MCF 10A (cell line): ENCODE results near the gene EVL. TPM values are rescaled to one million over a fixed set of nuclear protein-coding genes. Genes with fewer than 3 reads are reported as not detected.

Source experiments
- BruUV-seq: library from RNA; stranded (reverse); fragments of 400-500 nt; replicated peaks from 2 replicates; lab custom pipeline; 2021; lab: Mats Ljungman, UMichigan
- CTCF ChIA-PET: fragments of 300-600 bp; sonication (Branson Sonifier 250); formaldehyde crosslinking; extraction: SDS; loops from one replicate; lab custom pipeline; 2021; ENCODE audit warnings: antibody characterized with exemption, inconsistent platforms; lab: Yijun Ruan, JAX
- POLR2A ChIA-PET: fragments of 300-600, 350-650 bp; sonication (Branson Sonifier 250); formaldehyde crosslinking; extraction: SDS; loops from one replicate; lab custom pipeline; 2020; ENCODE audit warnings: antibody characterized with exemption, inconsistent platforms; lab: Yijun Ruan, JAX
- DNase-seq: peaks from one replicate; pipeline ENCODE4 v3.0.0-alpha.2; 2018; ENCODE audit not compliant: unreplicated experiment
- H3K27ac Mint-ChIP-seq: one replicate; pipeline ENCODE4 v1.8.0; 2022; ENCODE audit warnings: mild to moderate bottlenecking, low read depth, mixed read lengths; ENCODE audit not compliant: unreplicated experiment
- H3K27me3 Mint-ChIP-seq: one replicate; pipeline ENCODE4 v1.8.0; 2022; ENCODE audit warnings: mixed read lengths; ENCODE audit not compliant: insufficient read depth, unreplicated experiment
- H3K36me3 Mint-ChIP-seq: one replicate; pipeline ENCODE4 v1.8.0; 2022; ENCODE audit warnings: mild to moderate bottlenecking, moderate library complexity, mixed read lengths; ENCODE audit not compliant: insufficient read depth, unreplicated experiment
- H3K4me1 Mint-ChIP-seq: one replicate; pipeline ENCODE4 v1.8.0; 2022; ENCODE audit warnings: mixed read lengths; ENCODE audit not compliant: insufficient read depth, unreplicated experiment
- H3K4me3 Mint-ChIP-seq: one replicate; pipeline ENCODE4 v1.8.0; 2022; ENCODE audit warnings: mild to moderate bottlenecking, moderate library complexity, mixed read lengths; ENCODE audit not compliant: unreplicated experiment
- H3K9me3 Mint-ChIP-seq: one replicate; pipeline ENCODE4 v1.8.0; 2022; ENCODE audit warnings: mixed read lengths; ENCODE audit not compliant: unreplicated experiment
- CTCF ChIP-seq: fragments of 200-600 bp; IDR thresholded peaks from one replicate; pipeline ENCODE4 v1.8.0; 2022; ENCODE audit warnings: antibody characterized with exemption, mild to moderate bottlenecking; ENCODE audit not compliant: unreplicated experiment
- intact Hi-C: fragments of 100-400 bp; cut with micrococcal nuclease; formaldehyde crosslinking; loops from 2 replicates; pipeline ENCODE4 v1.14.1; 2022
- total RNA-seq: library from RNA; stranded (reverse); gene quantifications from 2 replicates; pipeline ENCODE4 v1.2.3, GENCODE V29; 2022

Gene EVL
- total RNA-seq, 1 experiment from 2014 or later, result 55.4 TPM

- ChIA-PET POLR2A (interaction anchor here (0.8 to 1.8 kb wide), 4 partner anchors 10 to 62 kb away, joined by 3 to 5 read pairs (median 4); no protein-coding TSS in a partner anchor), CTCF (interaction anchor here (1.2 to 2.3 kb wide), 3 partner anchors 15 to 100 kb away, joined by 3 to 13 read pairs (median 7); no protein-coding TSS in a partner anchor)
- BruUV-seq, result no TSS peak
Observed at GRCh38 chr14:100093319-100093718, 28.1 kb downstream of the EVL start.

GRCh38 chr14:100096656-100097055 lies 31.4 kb downstream of the EVL start:
- Mint-ChIP-seq H3K27me3 (no peaks in the 10 kb centered on the region), H3K9me3 (no peaks in the 10 kb centered on the region), H3K4me3 (no peak overlapping the region), H3K36me3 (peaks cover 9% of the 10 kb centered on the region), H3K27ac (peak overlapping the region; percentile 81), H3K4me1 (peaks cover 40% of the 10 kb centered on the region)
- ChIA-PET POLR2A (interaction anchor here (0.6 to 3.3 kb wide), 15 partner anchors 9 to 113 kb away, joined by 3 to 24 read pairs (median 3); no protein-coding TSS in a partner anchor), CTCF (interaction anchor here (0.8 to 3.3 kb wide), 10 partner anchors 10 to 113 kb away, joined by 3 to 19 read pairs (median 3); no protein-coding TSS in a partner anchor)
- intact Hi-C loops, result loop anchor here (1.0 kb wide), 1 partner anchor 23 kb away; no protein-coding TSS in a partner anchor
- BruUV-seq, result no TSS peak
- no peak for TF ChIP-seq CTCF
- peak; percentile 86 for DNase-seq

More at GRCh38 chr14:100093319-100093718, 28.1 kb downstream of the EVL start:
- Mint-ChIP-seq H3K27ac (no peak overlapping the region), H3K27me3 (no peaks in the 10 kb centered on the region), H3K4me1 (peaks cover 25% of the 10 kb centered on the region), H3K4me3 (no peak overlapping the region), H3K36me3 (peaks cover 9% of the 10 kb centered on the region), H3K9me3 (no peaks in the 10 kb centered on the region)
- intact Hi-C loops, result no loop called here
- no peak for DNase-seq
- TF ChIP-seq CTCF, result no peak

GRCh38 chr14:100098171-100098570 lies 32.9 kb downstream of the EVL start:
- ChIA-PET CTCF (interaction anchor here (0.6 to 3.3 kb wide), 2 partner anchors 11 to 22 kb away, joined by 3 to 15 read pairs; no protein-coding TSS in a partner anchor), POLR2A (interaction anchor here (0.6 to 3.3 kb wide), 2 partner anchors 13 to 86 kb away, joined by 3 to 24 read pairs; no protein-coding TSS in a partner anchor)
- H3K27me3 Mint-ChIP-seq, result no peaks in the 10 kb centered on the region
- no peak for DNase-seq
- BruUV-seq, result no TSS peak
- peak overlapping the region; percentile 79 for H3K27ac Mint-ChIP-seq
- no peaks in the 10 kb centered on the region for H3K9me3 Mint-ChIP-seq
- intact Hi-C loops, result no loop called here
- H3K36me3 Mint-ChIP-seq, result peaks cover 9% of the 10 kb centered on the region
- no peak for TF ChIP-seq CTCF
- peaks cover 42% of the 10 kb centered on the region for H3K4me1 Mint-ChIP-seq
- no peak overlapping the region for H3K4me3 Mint-ChIP-seq

GRCh38 chr14:100100032-100100703 lies 34.9 kb downstream of the EVL start:
- H3K36me3 Mint-ChIP-seq, result peaks cover 9% of the 10 kb centered on the region
- intact Hi-C loops, result no loop called here
- no TSS peak for BruUV-seq
- no peaks in the 10 kb centered on the region for H3K27me3 Mint-ChIP-seq
- H3K4me3 Mint-ChIP-seq, result no peak overlapping the region
- peaks cover 59% of the 10 kb centered on the region for H3K4me1 Mint-ChIP-seq
- POLR2A ChIA-PET, result interaction anchor here (0.9 to 1.5 kb wide), 4 partner anchors 8 to 69 kb away, joined by 3 to 12 read pairs (median 4); no protein-coding TSS in a partner anchor
- DNase-seq, result no peak
- TF ChIP-seq CTCF, result no peak
- CTCF ChIA-PET, result interaction anchor here (0.8 to 1.5 kb wide), 3 partner anchors 8 to 27 kb away, joined by 3 to 10 read pairs (median 7); no protein-coding TSS in a partner anchor
- peak overlapping the region; percentile 79 for H3K27ac Mint-ChIP-seq
- H3K9me3 Mint-ChIP-seq, result no peaks in the 10 kb centered on the region
